GM12878 (cell line): Measurements from ENCODE around the gene MAP2K4. TPM values are rescaled to one million over a fixed set of nuclear protein-coding genes. Genes with fewer than 3 reads are reported as not detected.
A peak's percentile ranks its signal among the peaks of the same experiment; 100 is the strongest.

ENCODE experiments used
- ATAC-seq: fragments of 200-7000 bp; cut with Tn5 transposase; 3 replicates; pipeline ENCODE4 v1.9.1; 2020; ENCODE audit warnings: mild to moderate bottlenecking, moderate library complexity
- BruUV-seq: library from RNA; stranded (reverse); fragments of 400-500 nt; replicated peaks from 2 replicates; lab custom pipeline; 2021; lab: Mats Ljungman, UMichigan
- CTCF ChIA-PET: fragments of 300-600 bp; sonication (Branson Sonifier 250); formaldehyde crosslinking; extraction: SDS; loops from one replicate; lab custom pipeline; 2021; ENCODE audit warnings: inconsistent platforms; lab: Yijun Ruan, JAX
- POLR2A ChIA-PET: fragments of 350-600 bp; formaldehyde crosslinking; extraction: SDS; loops from one replicate; lab custom pipeline; 2021; ENCODE audit warnings: inconsistent platforms; lab: Charles Lee
- RAD21 ChIA-PET: fragments of 300-600 bp; sonication (Branson Sonifier 250); formaldehyde crosslinking; loops from one replicate; lab custom pipeline; 2023; ENCODE audit warnings: antibody characterized with exemption; ENCODE audit not compliant: unreplicated experiment; lab: Charles Lee
- SMC1A ChIA-PET: fragments of 300-600 bp; sonication (Branson Sonifier 250); formaldehyde crosslinking; loops from one replicate; lab custom pipeline; 2023; ENCODE audit not compliant: unreplicated experiment, uncharacterized antibody; lab: Charles Lee
- DNase-seq: peaks from one replicate; pipeline ENCODE4 v3.0.0-alpha.2; 2011; ENCODE audit warnings: low read depth, low spot score
- FAIRE-seq: peaks from 3 replicates; lab custom pipeline; 2011; peaks lifted over from hg19 to GRCh38; lab: Jason Lieb, UNC
- H2AFZ ChIP-seq: 2 replicates; pipeline ENCODE4 v1.6.0; 2011; ENCODE audit warnings: low read depth, low read length, control low read depth; ENCODE audit not compliant: control insufficient read depth
- H3K27ac ChIP-seq: 2 replicates; pipeline ENCODE4 v1.5.1; 2011; ENCODE audit warnings: control low read depth; ENCODE audit not compliant: control insufficient read depth, insufficient read depth
- H3K27me3 ChIP-seq, 2 experiments: replicated peaks in 1 of 2; 2 replicates each; pipeline versions ENCODE4 v1.6.0 to v1.6.1; 2011; ENCODE audit warnings: low read length in 1 of 2; ENCODE audit not compliant: control insufficient read depth in 2 of 2, insufficient read depth in 2 of 2
- H3K36me3 ChIP-seq, 2 experiments: 2 replicates each; pipeline ENCODE4 v1.5.1; 2011; ENCODE audit warnings: low read length in 1 of 2; ENCODE audit not compliant: control insufficient read depth in 2 of 2, insufficient read depth in 2 of 2
- H3K4me1 ChIP-seq: 2 replicates; pipeline ENCODE4 v1.6.1; 2011; ENCODE audit warnings: mild to moderate bottlenecking, low read length, moderate library complexity, mixed read lengths; ENCODE audit not compliant: control insufficient read depth, insufficient read depth
- H3K4me2 ChIP-seq: 2 replicates; pipeline ENCODE4 v1.6.0; 2011; ENCODE audit warnings: control low read depth; ENCODE audit not compliant: control insufficient read depth, insufficient read depth
- H3K4me3 ChIP-seq: fragments of 200-600 bp; sonication (generic); 2 replicates; pipeline ENCODE4 v1.5.1; 2016
- H3K79me2 ChIP-seq: 2 replicates; pipeline ENCODE4 v1.6.0; 2011; ENCODE audit warnings: low read length; ENCODE audit not compliant: control insufficient read depth, insufficient read depth
- H3K9ac ChIP-seq: 2 replicates; pipeline ENCODE4 v1.8.0; 2011; ENCODE audit warnings: low read length, control low read depth, mixed read lengths; ENCODE audit not compliant: control insufficient read depth, insufficient read depth
- H3K9me3 ChIP-seq: replicated peaks from 3 replicates; pipeline ENCODE4 v1.5.1; 2011; ENCODE audit warnings: mild to moderate bottlenecking, low read length; ENCODE audit not compliant: control insufficient read depth, insufficient read depth
- H4K20me1 ChIP-seq: 2 replicates; pipeline ENCODE4 v1.6.0; 2011; ENCODE audit not compliant: control insufficient read depth, insufficient read depth
- CTCF ChIP-seq, 3 experiments: IDR thresholded peaks in 2 of 3; conservative IDR thresholded peaks in 1 of 3; 2 replicates each; pipeline ENCODE4 v1.5.1; 2011; ENCODE audit warnings: low read depth in 3 of 3, low read length in 3 of 3, mild to moderate bottlenecking in 3 of 3, control low read depth in 2 of 3, moderate library complexity in 2 of 3, inconsistent platforms in 1 of 3, mixed read lengths in 1 of 3; ENCODE audit not compliant: control insufficient read depth in 2 of 3, insufficient read depth in 1 of 3; ENCODE audit errors: extremely low read depth in 1 of 3
- EED ChIP-seq: sonication (generic); IDR thresholded peaks from 2 replicates; pipeline ENCODE4 v1.6.1; 2016; ENCODE audit warnings: antibody characterized with exemption, low read depth
- EZH2 ChIP-seq: IDR thresholded peaks from 2 replicates; pipeline ENCODE4 v1.6.1; 2012; ENCODE audit warnings: low read depth, mild to moderate bottlenecking, control low read depth, inconsistent platforms, low read length, borderline replicate concordance; ENCODE audit not compliant: control insufficient read depth
- NR2C2 ChIP-seq: IDR thresholded peaks from 2 replicates; pipeline ENCODE4 v1.6.1; 2011; ENCODE audit warnings: borderline replicate concordance, low read depth; ENCODE audit not compliant: control insufficient read depth, insufficient read length
- PBX3 ChIP-seq: IDR thresholded peaks from 2 replicates; pipeline ENCODE4 v1.6.1; 2011; ENCODE audit warnings: mild to moderate bottlenecking, low read depth, low read length, moderate library complexity; ENCODE audit not compliant: insufficient replicate concordance
- SIN3A ChIP-seq: IDR thresholded peaks from 2 replicates; pipeline ENCODE4 v1.6.1; 2012; ENCODE audit warnings: low read depth, low read length, improper control_type of control experiment
- WGBS: methylation state at CpG from one replicate; pipeline ENCODE4 v1.1.6; 2016; ENCODE audit warnings: low lambda C conversion rate; ENCODE audit not compliant: insufficient replicate concordance, insufficient coverage; ENCODE audit errors: missing lambda C conversion rate; 5-methylcytosine and 5-hydroxymethylcytosine counted together
- in situ Hi-C: fragments of 300-500 bp; cut with MboI; formaldehyde crosslinking; loops from 9 replicates; pipeline ENCODE4 v1.14.3; 2018; ENCODE audit warnings: mixed read lengths
- intact Hi-C: fragments of 100-400 bp; cut with micrococcal nuclease; formaldehyde crosslinking; loops from one replicate; pipeline ENCODE4 v1.14.2; 2022; ENCODE audit not compliant: unreplicated experiment
- polyA plus RNA-seq, 11 experiments: library from polyadenylated mRNA; depleted of rRNA in 4 of 11; unstranded in 6 of 11; stranded (reverse) in 5 of 11; fragments of >200 nt; fragmentation: Nextera tagmentation in 4 of 11; fragmentation: Illumina TruSeq in 1 of 11; extraction: Ambion mirVana in 4 of 11; extraction: Trizol in 1 of 11; gene quantifications; 1 replicate in 1 of 11; 2 replicates in 10 of 11; pipeline versions ENCODE4 v1.2.1 to v1.2.3, GENCODE V29; 2011 to 2016; ENCODE audit warnings: inconsistent platforms in 2 of 11, missing spikeins in 2 of 11, low read depth in 1 of 11
- total RNA-seq, 4 experiments: library from RNA; depleted of rRNA in 3 of 4; stranded (reverse); fragments of >200 nt in 3 of 4; fragmentation: Illumina TruSeq in 1 of 4; extraction: Trizol in 1 of 4; gene quantifications; 2 replicates each; pipeline versions ENCODE4 v1.2.1 to v1.2.3, GENCODE V29; 2013 to 2021
- TF ChIP-seq, protein P1 (sequence below): fragments of 450-650 bp; IDR thresholded peaks from 2 replicates; pipeline ENCODE4 v1.6.1; 2017; ENCODE audit warnings: low read depth, mild to moderate bottlenecking, moderate library complexity

MAP2K4 gene
- total and polyA plus RNA-seq, 10 of the 15 experiments (the other 5 are each of a cell fraction or from before 2014, with no cell fraction given): 5.4 to 34.1 (median 25.5) TPM

GRCh38 chr17:12085076-12085949 is 64.6 kb downstream of the MAP2K4 start:
- BruUV-seq: TSS peak; percentile 10
- H3K4me3 ChIP-seq: no peak overlapping the region
- ChIA-PET POLR2A (no interaction called here), CTCF (no interaction called here), SMC1A (interaction anchor here (0.7 kb wide), 1 partner anchor 18 kb away, joined by 3 read pairs; no protein-coding TSS in a partner anchor), RAD21 (no interaction called here)
- H3K4me2 ChIP-seq: no peak overlapping the region
- FAIRE-seq: no peak
- ATAC-seq: no peak
- no peak overlapping the region for H3K27ac ChIP-seq
- H3K9ac ChIP-seq: no peak overlapping the region
- intact Hi-C loops (no loop called here), in situ Hi-C loops (no loop called here)
- no peak for TF ChIP-seq SIN3A
- 0 out of 6 replicates have a peak, but pooled peaks of 2 of the 3 experiments have one; percentile 2 to 3 for TF ChIP-seq CTCF (IDR thresholded peaks at IDR 0.05 in 2 of 3, conservative IDR thresholded peaks at IDR 0.05 in 1 of 3; ENCODE audit: control insufficient read depth in 2 of 3, extremely low read depth in 1 of 3, insufficient read depth in 1 of 3, low read depth in 3 of 3, low read length in 3 of 3)
- 97% methylated on average over 4 of the region's 4 CpGs for WGBS
- no peaks in the 10 kb centered on the region for H3K27me3 ChIP-seq
- no peak for DNase-seq
- H3K79me2 ChIP-seq: no peaks in the 10 kb centered on the region
- H4K20me1 ChIP-seq: no peaks in the 10 kb centered on the region
- no peaks in the 10 kb centered on the region for H3K9me3 ChIP-seq
- H3K36me3 ChIP-seq: peaks cover 3 to 7% of the 10 kb centered on the region in 2 experiments; a peak in 2 of 4 replicates
- no peaks in the 10 kb centered on the region for H3K4me1 ChIP-seq
- H2AFZ ChIP-seq: no peak overlapping the region

- Histone ChIP-seq H3K4me2 (no peak overlapping the region), H4K20me1 (no peaks in the 10 kb centered on the region), H3K4me1 (no peaks in the 10 kb centered on the region), H3K27ac (no peak overlapping the region), H3K9ac (no peak overlapping the region), H2AFZ (no peak overlapping the region), H3K4me3 (no peak overlapping the region), H3K9me3 (no peaks in the 10 kb centered on the region), H3K79me2 (no peaks in the 10 kb centered on the region), H3K27me3 (no peaks in the 10 kb centered on the region), H3K36me3 (peaks cover 0 to 7% of the 10 kb centered on the region in 2 experiments; a peak in 1 of 4 replicates)
- ATAC-seq (no peak), FAIRE-seq (no peak), DNase-seq (no peak)
- CTCF ChIA-PET: no interaction called here
- RAD21 ChIA-PET: no interaction called here
- SMC1A ChIA-PET: no interaction called here
- 95% methylated on average over 1 of the region's 1 CpG for WGBS
- POLR2A ChIA-PET: no interaction called here
- no TSS peak for BruUV-seq
- in situ Hi-C loops: no loop called here
- TF ChIP-seq, protein P1, sequence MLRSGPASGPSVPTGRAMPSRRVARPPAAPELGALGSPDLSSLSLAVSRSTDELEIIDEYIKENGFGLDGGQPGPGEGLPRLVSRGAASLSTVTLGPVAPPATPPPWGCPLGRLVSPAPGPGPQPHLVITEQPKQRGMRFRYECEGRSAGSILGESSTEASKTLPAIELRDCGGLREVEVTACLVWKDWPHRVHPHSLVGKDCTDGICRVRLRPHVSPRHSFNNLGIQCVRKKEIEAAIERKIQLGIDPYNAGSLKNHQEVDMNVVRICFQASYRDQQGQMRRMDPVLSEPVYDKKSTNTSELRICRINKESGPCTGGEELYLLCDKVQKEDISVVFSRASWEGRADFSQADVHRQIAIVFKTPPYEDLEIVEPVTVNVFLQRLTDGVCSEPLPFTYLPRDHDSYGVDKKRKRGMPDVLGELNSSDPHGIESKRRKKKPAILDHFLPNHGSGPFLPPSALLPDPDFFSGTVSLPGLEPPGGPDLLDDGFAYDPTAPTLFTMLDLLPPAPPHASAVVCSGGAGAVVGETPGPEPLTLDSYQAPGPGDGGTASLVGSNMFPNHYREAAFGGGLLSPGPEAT: no peak
- no peak for TF ChIP-seq EZH2
- no peak for TF ChIP-seq EED
- TF ChIP-seq NR2C2: no peak
- no peak for TF ChIP-seq PBX3
- intact Hi-C loops: no loop called here
These were observed 67.4 kb downstream of the MAP2K4 start for GRCh38 chr17:12088035-12088434.
